GM23248 (cell line): ENCODE data around the gene CSF1R.

Source experiments
- EZH2 ChIP-seq: fragments of 200-600 bp; sonication (generic); IDR thresholded peaks from 2 replicates; pipeline ENCODE4 v1.6.1; 2018; ENCODE audit warnings: antibody characterized with exemption, mild to moderate bottlenecking; ENCODE audit not compliant: insufficient read depth, poor library complexity, severe bottlenecking
- EZH2phosphoT487 ChIP-seq: fragments of 200-600 bp; sonication (generic); IDR thresholded peaks from 2 replicates; pipeline ENCODE4 v1.6.1; 2018; ENCODE audit warnings: antibody characterized with exemption, moderate library complexity, mild to moderate bottlenecking, low read depth; ENCODE audit not compliant: insufficient read depth

DNA sequence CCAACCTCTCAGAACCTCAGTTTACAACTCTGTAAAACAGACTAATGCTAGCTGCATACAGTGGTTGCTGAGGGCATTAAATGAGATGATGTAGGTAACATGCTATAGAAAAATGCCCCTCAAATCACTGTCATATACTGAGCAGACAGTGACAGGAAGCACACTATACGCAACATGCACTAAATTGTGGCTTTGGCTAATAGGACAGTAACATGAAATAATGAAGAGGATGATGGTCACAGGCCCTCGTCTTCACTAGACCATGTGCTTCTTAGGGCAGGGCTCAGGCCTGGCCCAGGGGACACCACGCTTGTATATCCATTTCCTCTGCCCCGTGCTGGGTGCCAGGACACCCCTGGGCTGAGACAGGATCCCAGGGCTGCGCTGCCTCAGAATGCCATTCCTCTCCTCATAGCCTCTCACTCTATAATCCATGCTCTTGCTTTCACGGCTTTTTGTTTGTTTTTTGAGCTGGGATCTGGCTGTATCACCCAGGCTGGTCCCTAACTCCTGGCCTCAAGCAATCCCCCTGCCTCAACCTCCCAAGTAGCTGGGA lies 18.9 kb downstream of the CSF1R start:
- TF ChIP-seq EZH2phosphoT487 = no peak
- TF ChIP-seq EZH2 = no peak
